GM21381 (cell line): ENCODE results near the gene UFM1.
"Not testable (repeated sequence)": the region's sequence is repeated elsewhere in the genome, so short reads cannot be mapped to it uniquely, and the experiment has no call there.

ENCODE experiments used
- ATAC-seq: cut with Tn5 transposase; IDR thresholded peaks from one replicate; pipeline ENCODE4 v1.9.1; 2021; ENCODE audit warnings: mild to moderate bottlenecking, moderate library complexity; ENCODE audit not compliant: unreplicated experiment

UFM1 gene

GRCh38 chr13:38363746-38364145 is 14.1 kb downstream of the UFM1 start:
- not testable (repeated sequence) for ATAC-seq

- no peak for ATAC-seq
Observed at GRCh38 chr13:38365661-38366060, 16.0 kb downstream of the UFM1 start.

- no peak for ATAC-seq
Observed at GRCh38 chr13:38366954-38367645, 17.4 kb downstream of the UFM1 start.

- no peak for ATAC-seq
Observed at GRCh38 chr13:38369058-38369457, 19.4 kb downstream of the UFM1 start.

GRCh38 chr13:38370096-38370495 is 20.4 kb downstream of the UFM1 start:
- ATAC-seq: not testable (repeated sequence)

GRCh38 chr13:38372820-38373383 is 23.3 kb downstream of the UFM1 start:
- no peak for ATAC-seq

- no peak for ATAC-seq
Observed at GRCh38 chr13:38376546-38376945, 26.9 kb downstream of the UFM1 start.

GRCh38 chr13:38381890-38382289 is 32.2 kb downstream of the UFM1 start:
- no peak for ATAC-seq

GRCh38 chr13:38382946-38383345 is 33.3 kb downstream of the UFM1 start:
- ATAC-seq: no peak

GRCh38 chr13:38384171-38384570 is 34.5 kb downstream of the UFM1 start:
- ATAC-seq: no peak

- ATAC-seq: no peak
Observed at GRCh38 chr13:38385153-38385891, 35.7 kb downstream of the UFM1 start.

- ATAC-seq: no peak
Observed at GRCh38 chr13:38386421-38386820, 36.8 kb downstream of the UFM1 start.

- no peak for ATAC-seq
Observed at GRCh38 chr13:38391341-38391740, 41.7 kb downstream of the UFM1 start.

- ATAC-seq: no peak
Observed at GRCh38 chr13:38394777-38395496, 45.3 kb downstream of the UFM1 start.

- ATAC-seq: no peak
Observed at GRCh38 chr13:38395497-38395788, 45.8 kb downstream of the UFM1 start.

GRCh38 chr13:38398711-38399493 is 49.3 kb downstream of the UFM1 start:
- no peak for ATAC-seq

GRCh38 chr13:38399535-38399934 is 49.9 kb downstream of the UFM1 start:
- ATAC-seq: no peak

- no peak for ATAC-seq
Observed at GRCh38 chr13:38401276-38401675, 51.6 kb downstream of the UFM1 start.

GRCh38 chr13:38405216-38405615 is 55.6 kb downstream of the UFM1 start:
- no peak for ATAC-seq

GRCh38 chr13:38409771-38410170 is 60.1 kb downstream of the UFM1 start:
- no peak for ATAC-seq

- ATAC-seq: no peak
Observed at GRCh38 chr13:38412266-38412665, 62.6 kb downstream of the UFM1 start.
